Measurements from ENCODE around the gene PACS2.
A peak's percentile ranks its signal among the peaks of the same experiment; 100 is the strongest.

Gene PACS2

DNA sequence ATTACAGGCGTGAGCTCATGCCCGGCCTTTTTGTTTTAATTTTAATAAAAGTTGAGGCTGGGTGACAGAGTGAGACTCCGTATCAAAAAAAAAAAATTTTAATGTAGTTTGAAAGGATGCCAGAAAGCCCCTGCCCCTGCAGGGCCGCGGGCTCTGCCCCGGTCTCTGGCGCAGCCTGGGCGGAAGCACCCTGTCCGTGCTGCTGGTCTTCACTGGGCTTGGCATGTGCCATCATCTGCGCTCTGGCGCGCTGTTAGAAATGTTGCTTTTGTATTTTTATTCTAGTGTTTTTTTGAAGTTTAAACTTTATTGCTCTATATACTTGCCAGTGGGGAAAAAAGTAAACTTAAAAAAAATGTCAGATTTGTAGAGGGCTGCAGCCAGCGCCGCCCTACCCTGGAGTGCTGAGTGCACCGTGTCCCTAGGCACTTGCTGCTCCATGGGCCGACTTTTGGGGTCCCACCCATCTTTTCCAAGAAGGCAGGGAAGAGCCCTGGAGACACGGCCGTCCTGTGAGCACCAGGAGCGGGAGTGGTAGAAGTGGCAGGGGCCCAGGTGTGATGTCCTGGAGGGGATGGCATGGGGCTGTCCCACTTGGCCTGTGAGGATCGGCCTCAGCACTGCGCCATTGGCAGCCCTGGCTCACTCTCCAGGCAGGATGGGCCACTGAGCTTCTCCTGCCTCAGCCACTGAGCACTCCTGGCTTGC is 109.1 kb downstream of the PACS2 start:
- no peak for DNase-seq (ENCODE audit: low spot score)

DNA sequence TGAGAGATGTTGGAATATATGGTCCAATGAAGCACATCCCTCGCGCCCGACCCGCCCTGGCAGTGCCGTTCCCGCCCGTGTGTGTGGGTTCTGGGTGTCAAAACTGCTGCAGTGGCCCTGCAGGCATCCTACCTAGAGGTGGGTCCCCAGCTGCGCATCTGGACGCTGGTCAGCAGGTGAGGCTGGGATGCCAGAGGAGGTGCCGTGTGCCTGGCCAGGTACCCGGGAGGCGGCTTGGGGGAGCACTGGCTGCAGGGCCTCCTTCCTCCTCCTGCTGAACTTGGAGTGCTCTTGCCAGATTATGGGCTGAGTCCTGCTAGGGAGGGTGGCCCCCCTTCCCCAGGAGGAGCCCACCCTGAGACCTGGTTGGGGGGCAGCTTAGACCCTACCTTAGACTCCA is 110.3 kb downstream of the PACS2 start:
- DNase-seq (ENCODE audit: low spot score), result no peak

DNA sequence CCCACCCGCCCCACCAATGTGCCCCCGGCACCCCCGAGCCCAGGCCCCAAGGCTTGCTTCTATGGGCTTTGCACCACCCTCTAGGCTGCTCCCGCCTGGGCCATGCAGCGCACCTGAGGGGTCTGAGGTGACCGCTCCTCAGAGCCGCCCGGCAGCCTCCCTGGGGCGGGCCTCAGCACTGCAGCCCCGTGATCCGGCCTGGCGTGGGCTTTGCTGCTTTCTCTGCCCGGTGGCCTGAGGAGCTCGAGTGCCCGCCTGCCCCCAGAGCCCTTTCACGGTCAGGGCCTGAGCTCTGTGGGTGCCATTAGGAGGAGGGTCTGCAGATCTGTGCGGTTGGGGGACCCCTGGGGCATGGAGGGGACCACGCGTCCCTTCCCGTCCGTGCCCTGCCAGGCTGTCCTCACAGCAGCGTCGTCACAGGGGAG is 111.3 kb downstream of the PACS2 start:
- no peak for DNase-seq (ENCODE audit: low spot score)

DNA sequence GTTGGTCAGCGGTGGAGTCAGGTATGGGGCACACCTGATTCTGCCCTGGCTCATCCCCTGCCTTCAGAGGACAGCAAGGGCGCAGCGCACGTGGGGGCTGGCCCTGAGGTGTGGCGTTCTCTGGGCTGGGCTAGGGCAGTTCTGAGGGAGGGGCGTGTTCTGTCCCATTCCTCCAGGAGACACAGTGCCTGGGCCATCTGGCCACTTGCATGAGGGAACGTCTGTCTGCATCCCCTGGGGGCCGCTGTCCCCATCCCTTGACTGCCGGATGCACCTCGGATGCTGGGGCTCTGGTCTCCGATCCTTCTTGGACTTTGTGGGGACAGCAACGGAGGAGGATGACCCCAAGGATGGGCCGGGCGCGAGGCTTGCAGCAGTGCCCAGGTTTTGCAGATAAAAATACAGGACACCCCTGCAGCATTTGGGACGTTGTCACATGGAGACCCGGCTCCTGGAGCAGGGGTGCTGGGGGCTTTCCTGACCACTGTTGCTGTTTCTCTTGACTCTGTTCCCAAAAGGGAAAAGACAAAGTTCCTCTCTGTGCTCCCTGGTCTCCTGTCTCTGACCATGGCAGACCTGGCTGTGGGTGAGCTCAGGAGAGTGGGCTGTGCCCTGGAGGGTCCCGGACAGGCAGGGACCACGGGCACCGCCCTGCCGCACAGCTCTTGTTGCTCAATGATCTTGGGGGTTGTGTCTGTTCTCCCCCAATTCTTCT is 112.0 kb downstream of the PACS2 start:
- no peak for DNase-seq (ENCODE audit: low spot score)

DNA sequence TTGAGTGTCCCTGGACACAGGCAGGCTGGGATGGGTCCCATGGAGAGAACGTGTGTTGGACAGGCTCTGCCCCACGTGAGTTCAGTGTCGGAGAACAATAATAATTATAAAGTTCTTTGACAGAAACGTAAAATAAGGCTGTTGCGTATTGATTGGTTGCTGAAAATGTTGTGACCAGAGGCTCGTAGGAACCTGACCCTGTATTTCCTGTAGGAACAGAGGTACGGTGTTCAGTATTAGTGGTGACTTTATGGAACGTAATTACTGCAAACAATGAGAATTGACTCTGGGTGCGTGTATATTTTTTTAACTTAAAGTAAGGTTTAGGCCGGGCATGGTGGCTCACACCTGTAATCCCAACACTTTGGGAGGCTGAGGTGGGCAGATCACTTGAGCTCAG is 112.9 kb downstream of the PACS2 start:
- DNase-seq (ENCODE audit: low spot score), result no peak

DNA sequence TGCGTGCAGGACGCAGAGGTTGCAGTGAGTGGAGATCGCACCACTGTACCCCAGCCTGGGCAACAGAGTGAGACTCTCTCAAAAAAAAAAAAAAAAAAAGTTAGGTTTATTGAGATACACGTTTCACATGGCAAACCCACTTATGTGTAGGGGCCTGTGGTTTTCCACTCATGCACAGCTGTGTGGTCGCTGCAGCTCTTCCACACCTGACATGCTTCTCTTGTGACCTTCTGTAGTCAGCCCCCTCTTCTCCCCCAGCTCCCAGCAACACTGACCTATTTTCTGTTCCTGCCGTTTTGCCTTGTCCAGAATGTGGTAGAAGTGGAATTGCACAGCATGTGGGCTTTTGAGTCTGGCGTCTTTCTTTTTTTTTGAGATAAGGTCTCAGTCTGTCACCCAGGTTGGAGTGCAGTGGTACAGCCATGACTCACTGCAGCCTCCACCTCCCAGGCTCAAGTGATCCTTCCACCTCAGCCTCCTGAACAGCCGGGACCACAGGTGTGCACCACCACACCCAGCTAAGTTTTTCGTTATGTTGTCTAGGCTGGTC is 113.5 kb downstream of the PACS2 start:
- no peak for DNase-seq (ENCODE audit: low spot score)

DNA sequence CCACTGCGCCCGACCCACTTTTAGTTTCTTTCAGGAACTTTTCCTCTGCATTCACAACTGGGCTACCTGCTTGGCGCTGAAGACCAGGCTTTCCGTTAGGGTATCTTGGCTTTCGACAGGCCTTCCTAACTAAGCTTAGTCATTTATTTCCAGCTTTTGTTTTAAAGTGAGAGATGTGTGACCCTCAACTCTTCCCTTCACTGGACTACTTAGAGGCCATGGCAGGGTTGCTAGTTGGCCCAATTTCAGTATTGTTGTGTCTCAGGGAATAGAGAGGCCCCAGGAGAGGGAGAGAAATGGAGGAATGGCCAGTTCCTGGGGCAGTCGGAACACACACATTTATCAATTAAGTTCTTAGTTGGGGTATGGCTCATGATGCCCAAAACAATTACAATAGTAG is 115.5 kb downstream of the PACS2 start:
- no peak for DNase-seq (ENCODE audit: low spot score)

DNA sequence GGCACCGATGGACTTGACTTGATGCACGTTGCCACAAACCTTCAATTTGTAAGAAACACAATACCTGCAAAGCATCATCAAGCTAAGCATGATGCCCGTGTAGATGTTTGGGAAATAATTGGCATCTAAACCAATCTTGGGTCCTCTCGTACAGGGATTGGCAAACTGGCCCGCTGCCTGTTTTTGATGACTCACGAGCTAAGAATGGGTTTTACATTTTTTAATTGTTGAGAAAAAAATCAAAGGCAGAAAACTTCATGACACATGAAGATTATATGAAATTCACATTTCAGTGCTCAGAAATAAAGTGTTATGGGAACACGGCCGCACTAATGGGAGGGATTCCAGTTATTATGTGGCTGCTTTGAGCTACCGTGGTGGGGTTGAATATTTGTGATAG is 116.0 kb downstream of the PACS2 start:
- DNase-seq (ENCODE audit: low spot score), result peak; percentile 18

DNA sequence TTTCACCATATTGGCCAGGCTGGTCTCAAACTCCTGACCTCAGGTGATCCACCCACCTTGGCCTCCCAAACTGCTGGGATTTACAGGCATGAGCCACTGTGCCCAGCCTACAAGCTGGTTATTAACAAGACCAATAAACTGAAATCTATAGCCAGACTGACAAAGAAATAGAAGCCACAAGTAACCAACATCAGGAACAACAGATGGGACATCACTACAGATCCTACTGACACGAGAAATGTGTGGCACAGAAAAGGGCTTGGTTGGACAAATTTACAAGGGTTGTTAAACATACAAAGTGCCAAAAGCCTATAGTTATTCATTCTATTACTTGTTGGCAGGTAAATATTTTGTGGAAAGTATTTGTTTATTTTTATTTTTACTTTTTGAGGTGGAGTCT is 116.7 kb downstream of the PACS2 start:
- DNase-seq (ENCODE audit: low spot score), result no peak

DNA sequence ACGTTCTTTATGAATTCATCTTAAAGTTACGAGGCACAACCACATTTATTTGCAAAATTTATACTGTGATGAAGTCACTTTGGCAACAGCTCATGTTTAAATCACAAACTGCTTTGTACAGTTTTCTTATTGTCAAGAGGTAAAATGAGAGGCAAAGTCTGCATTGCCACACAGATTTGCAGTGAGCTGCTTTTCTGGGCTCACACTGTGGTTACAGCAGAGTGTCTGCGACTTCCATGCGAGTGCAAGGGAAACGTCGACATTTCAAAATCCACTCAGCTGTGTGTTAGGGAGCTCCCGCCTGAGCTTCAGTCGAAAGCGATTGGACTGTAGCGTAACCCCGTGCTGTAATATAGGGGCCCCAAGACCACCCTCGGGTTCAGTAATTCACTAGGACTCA is 118.1 kb downstream of the PACS2 start:
- DNase-seq (ENCODE audit: low spot score), result peak; percentile 19

DNA sequence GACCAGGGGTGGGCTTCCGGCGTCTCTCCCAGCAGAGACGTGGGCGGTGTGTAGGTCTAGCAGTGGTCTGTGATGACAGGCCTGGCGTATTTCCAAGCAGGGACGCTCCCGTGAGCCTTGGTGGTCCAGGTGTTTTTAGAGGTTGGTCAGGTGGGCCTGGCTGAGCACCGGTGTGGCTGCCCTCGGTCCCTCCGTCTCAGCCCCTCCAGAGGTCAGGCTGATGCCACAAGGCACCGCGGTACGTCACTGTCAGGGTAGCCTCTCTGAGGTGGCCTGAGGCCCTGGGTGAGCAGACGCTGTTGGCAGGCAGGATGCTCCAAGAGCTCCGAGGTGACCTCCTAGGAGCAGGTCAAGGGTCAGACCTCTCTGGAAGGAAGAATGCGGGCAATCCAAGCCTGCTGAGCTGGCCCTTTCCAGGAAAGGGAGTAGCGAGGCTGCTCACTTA is 118.6 kb downstream of the PACS2 start:
- peak; percentile 32 for DNase-seq (ENCODE audit: low spot score)

DNA sequence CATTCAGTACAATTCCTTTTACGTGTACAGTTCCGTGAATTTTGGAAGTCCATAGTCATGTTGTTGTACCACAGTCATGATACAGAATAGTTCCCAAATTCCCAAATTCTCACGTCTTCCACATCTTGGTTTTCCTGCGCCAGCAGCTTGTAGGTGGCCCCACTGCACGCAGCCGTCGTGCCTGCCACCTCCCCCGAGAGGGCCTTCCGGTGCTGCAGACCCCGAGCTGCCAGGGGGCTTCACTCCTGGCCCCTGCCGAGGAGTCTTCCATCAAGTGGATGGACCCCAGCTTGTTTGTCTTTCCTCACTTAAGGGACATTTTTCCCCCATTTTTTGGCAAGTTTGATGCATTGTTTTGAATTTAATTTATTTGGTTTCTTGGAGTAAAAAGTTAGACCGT is 121.9 kb downstream of the PACS2 start:
- DNase-seq (ENCODE audit: low spot score), result no peak

DNA sequence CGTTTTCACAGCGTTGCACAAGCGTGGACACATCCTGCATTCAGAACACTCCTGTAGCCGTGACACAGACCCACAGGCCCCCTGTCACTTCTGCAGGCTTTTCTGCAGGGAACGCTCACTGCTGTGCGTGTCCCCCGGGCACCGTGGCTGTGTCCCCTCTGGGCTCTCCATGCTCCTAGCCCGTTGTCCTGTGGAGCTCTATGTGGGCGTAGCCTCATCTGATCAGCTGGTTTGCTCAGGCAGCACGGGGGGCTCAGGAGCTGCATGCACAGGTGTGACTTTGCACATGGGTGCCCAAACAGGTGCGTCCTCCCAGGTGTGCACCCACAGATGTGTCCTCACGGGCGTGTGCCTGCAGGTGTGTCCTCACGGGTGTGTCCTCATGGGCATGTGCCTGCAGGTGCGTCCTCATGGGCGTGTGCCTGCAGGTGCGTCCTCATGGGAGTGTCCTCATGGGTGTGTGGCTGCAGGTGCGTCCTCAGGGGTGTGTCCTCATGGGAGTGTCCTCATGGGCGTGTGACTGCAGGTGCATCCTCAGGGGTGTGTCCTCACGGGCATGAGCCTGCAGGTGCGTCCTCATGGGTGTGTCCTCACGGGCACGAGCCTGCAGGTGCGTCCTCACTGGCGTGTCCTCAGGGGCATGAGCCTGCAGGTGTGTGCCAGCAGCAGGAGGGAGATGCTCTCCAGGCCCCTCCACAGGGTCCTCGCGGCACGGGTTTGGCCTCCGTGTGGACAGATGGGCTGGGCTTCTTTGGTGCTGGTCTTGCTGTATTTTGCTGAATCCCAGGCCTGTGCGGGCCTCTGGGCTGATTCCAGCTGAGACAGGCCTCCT is 122.6 kb downstream of the PACS2 start:
- DNase-seq (ENCODE audit: low spot score), result no peak

DNA sequence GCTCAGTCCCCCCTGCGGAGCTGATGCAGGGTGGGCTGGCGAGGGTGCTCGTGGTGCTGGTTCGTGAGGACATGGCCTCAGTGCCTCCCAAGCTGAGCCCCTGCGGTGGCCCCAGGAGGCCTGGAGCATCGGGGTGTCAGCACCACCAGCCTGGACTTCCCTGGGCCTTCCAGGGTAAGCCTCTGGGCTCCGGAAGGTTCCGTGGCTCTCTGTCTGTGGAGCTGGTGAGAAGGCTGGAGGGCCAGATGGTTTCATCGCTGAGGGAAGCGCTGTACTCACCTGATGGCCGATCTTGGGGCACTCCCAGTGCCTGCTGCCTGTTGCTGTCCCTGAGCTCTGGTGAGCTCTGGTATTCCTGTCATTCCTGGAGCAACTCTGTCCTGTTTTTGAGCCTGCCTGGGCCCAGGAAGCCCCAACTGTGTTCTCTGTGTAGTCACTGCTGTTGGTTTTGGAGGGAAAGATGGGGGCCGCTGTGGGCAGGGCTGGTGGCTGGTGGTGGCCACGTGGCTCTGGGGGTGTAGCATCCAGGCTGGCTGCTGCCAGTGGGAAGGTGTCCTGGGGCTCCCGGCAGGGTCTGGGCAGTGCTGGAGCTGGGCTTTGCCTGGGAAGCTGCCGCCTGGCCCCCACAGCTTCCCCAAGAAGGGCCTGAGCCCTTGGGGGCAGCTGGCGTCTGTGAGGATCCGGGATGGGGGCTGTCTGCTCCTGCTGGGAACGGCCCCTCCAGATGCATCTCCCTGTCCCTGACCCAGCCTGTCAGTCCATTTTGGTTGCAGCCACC is 123.4 kb downstream of the PACS2 start:
- no peak for DNase-seq (ENCODE audit: low spot score)

DNA sequence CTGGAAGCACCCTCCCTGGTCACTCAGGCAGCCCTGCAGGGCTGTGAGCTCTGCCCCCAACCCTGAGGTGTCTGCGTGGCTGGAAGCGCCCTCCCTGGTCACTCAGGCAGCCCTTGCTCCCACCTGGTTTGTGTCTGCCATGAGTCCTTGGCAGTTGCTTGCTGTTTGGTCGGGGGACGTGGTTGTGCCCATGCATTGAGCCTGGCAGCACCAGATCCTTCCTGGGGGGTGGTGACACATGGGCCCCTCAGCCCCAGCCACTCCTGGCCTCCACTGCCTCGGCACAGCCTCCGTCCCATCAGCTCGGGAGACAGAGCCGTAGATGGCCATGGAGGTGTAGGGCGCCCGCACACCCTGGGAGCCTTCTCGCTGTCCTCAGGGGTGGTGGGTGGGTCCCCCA is 124.6 kb downstream of the PACS2 start:
- no peak for DNase-seq (ENCODE audit: low spot score)

DNA sequence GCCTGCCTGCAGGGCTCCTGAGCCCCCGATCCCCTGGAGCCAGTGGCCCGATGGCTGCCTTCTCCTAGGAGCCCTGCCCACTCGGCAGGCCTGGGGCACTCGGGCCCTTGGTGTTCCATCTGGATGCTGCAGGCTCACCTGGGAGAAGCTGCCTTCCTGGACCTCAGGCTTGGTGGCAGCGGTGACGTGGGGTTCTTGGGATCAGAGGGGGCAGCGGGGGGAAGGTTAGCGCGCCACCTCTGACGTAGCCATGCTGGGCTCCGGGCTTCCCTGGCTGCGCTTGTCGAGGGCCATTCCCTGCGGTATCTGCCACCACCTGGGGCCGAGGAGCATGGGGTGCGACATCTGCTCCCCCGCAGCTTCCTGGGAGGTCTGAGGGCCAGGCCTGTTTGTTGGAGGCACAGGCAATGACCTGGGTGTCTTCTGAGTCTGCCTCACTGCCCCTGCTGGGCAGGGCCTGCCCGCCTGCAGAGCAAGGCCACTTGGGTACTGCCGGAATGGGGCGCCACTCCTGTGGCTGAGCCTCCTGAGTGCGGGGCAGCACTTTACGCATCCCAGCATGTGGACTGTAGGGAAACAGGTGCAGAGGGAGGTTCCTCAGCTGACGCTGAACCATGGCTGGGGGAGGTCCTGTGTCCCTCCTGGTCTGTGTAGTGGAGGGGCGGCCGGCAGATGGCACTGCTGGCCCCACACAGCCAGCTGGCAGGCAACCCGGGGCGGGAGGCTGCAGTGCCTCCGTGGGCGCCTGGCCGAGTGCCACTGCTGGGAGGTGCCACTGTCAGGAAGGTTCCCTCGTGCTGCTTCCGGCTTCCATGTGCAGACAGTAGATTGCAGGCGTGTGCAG is 125.4 kb downstream of the PACS2 start:
- DNase-seq (ENCODE audit: low spot score), result peak; percentile 63

DNA sequence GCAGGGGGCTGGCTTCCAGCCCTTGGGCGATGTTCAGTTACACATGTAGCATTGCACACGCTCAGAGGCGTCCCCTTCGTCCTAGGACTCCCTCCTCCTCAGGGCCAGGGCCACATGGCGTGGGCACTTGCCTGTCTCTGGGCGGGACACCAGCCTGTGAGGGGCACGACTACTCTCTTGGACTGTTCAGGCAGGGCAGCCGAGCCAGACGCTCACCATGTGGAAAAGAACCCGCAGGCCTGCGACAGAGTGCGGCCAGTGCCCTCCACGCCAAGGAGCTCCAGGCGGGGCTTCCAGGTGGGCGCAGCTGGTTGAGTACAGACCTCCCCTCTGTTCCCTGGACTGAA is 126.0 kb downstream of the PACS2 start:
- DNase-seq (ENCODE audit: low spot score), result no peak

DNA sequence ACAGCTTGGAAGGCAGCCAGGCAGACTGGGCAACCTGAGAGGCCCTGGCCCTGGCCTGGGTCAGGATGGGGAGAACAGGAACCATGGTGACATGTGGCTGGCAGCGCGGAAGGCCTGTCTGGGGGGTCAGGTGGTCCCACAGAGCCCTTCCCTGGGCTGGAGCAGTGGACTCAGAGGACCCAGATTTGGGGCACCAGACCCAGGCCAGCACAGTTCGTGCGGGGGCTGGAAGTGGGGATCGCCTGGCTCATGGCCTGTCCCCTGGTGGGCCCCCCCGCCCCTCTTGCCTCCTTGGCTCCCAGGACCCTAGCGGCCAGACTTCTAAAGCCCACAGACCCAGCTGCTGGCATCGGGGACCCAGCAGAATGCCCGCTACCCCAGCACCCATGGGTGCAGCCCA is 126.4 kb downstream of the PACS2 start:
- DNase-seq (ENCODE audit: low spot score), result no peak

DNA sequence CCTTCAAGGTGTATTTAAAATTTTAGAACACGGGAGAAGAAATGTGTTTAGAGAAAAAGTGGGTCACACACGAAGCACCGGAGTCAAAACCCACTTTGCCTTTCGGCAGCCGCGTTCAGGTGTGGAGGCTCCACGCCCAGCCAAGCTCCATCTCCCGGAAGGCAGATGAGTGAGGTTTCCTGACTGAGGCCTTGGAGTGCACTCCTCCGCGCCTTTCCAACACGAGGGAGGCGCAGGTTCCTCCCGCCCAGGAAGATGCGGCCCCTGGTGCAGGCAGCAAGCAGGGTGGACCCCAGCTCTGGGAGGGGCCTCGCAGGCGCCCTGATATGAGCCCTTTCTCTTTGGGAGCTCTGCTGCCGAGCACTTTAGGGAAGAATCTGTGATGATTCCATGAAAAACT is 127.6 kb downstream of the PACS2 start:
- no peak for DNase-seq (ENCODE audit: low spot score)

DNA sequence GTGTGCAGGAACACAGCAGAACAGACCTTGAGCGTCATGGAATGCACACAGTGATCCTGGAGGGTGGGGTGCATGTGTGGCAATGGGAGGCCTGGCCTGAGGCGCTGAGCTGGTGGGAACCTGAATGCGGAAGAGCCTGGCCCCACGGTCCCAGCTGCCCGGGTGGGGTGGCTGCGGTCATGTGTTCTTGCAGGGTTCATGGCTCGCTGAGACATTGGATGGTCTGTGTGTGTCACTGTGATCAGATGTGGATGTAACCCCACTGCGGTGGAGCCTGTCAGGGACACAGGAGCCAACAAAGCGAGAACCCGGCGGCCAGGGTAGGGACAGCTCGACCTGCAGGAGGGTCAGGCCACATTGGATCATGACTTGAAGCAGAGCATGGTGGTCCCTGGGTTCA is 128.3 kb downstream of the PACS2 start:
- DNase-seq (ENCODE audit: low spot score), result no peak

DNA sequence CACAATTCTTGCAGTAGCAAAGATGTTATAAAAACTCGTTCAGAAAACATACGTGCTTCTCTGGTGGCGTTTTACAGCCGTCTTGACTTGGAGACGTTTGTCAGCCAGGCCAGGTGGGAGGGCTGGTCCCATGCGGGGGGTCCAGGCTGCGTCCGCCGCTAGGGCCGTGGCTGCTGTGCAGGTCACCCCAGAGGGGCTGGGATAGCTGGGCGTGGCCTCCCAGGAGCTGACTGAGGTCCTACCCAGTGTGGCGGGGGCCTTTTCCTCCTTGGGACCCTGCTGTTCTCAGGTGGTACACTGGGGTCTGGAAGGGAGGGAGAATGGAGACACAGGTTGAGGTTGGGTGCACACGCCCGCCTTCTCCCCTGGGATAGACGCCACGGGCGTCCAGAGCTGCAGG is 130.3 kb downstream of the PACS2 start:
- DNase-seq (ENCODE audit: low spot score), result no peak

Data from iPS-NIHi11 (cell line).